ENCODE results near the gene ARL14EP.

Gene ARL14EP

GRCh38 chr11:30285416-30286121 is 37.3 kb upstream of the ARL14EP start:
- no peak for TF ChIP-seq CTCF (IDR thresholded peaks at IDR 0.05; ENCODE audit: borderline replicate concordance, insufficient read depth, low read depth, low read length)
- H3K4me3 ChIP-seq (ENCODE audit: low read depth, low read length): no peak overlapping the region

- TF ChIP-seq CTCF (IDR thresholded peaks at IDR 0.05; ENCODE audit: borderline replicate concordance, insufficient read depth, low read depth, low read length): no peak
- H3K4me3 ChIP-seq (ENCODE audit: low read depth, low read length): no peak overlapping the region
Observed at GRCh38 chr11:30291331-30291730, 31.6 kb upstream of the ARL14EP start.

GRCh38 chr11:30292545-30292944 is 30.4 kb upstream of the ARL14EP start:
- no peak overlapping the region for H3K4me3 ChIP-seq (ENCODE audit: low read depth, low read length)
- TF ChIP-seq CTCF (IDR thresholded peaks at IDR 0.05; ENCODE audit: borderline replicate concordance, insufficient read depth, low read depth, low read length): no peak

GRCh38 chr11:30295178-30295885 is 27.6 kb upstream of the ARL14EP start:
- H3K4me3 ChIP-seq (ENCODE audit: low read depth, low read length): no peak overlapping the region
- no peak for TF ChIP-seq CTCF (IDR thresholded peaks at IDR 0.05; ENCODE audit: borderline replicate concordance, insufficient read depth, low read depth, low read length)

- TF ChIP-seq CTCF (IDR thresholded peaks at IDR 0.05; ENCODE audit: borderline replicate concordance, insufficient read depth, low read depth, low read length): no peak
- H3K4me3 ChIP-seq (ENCODE audit: low read depth, low read length): no peak overlapping the region
Observed at GRCh38 chr11:30304620-30305019, 18.3 kb upstream of the ARL14EP start.

- no peak for TF ChIP-seq CTCF (IDR thresholded peaks at IDR 0.05; ENCODE audit: borderline replicate concordance, insufficient read depth, low read depth, low read length)
- no peak overlapping the region for H3K4me3 ChIP-seq (ENCODE audit: low read depth, low read length)
Observed at GRCh38 chr11:30310623-30311022, 12.3 kb upstream of the ARL14EP start.

GRCh38 chr11:30311189-30311588 is 11.7 kb upstream of the ARL14EP start:
- H3K4me3 ChIP-seq (ENCODE audit: low read depth, low read length): no peak overlapping the region
- no peak for TF ChIP-seq CTCF (IDR thresholded peaks at IDR 0.05; ENCODE audit: borderline replicate concordance, insufficient read depth, low read depth, low read length)
